HEK293 (cell line): ENCODE data around the gene MACROD1.

ENCODE experiments used
- CTCF ChIA-PET: fragments of 350-600 bp; formaldehyde crosslinking; extraction: SDS; loops from one replicate; lab custom pipeline; 2021; ENCODE audit warnings: antibody characterized with exemption; lab: Yijun Ruan, JAX
- POLR2A ChIA-PET: fragments of 300-600 bp; formaldehyde crosslinking; extraction: SDS; loops from one replicate; lab custom pipeline; 2020; ENCODE audit warnings: antibody characterized with exemption, inconsistent platforms; lab: Yijun Ruan, JAX
- H3K27ac ChIP-seq: fragments of 200-500 bp; sonication (Bioruptor generic); 2 replicates; pipeline ENCODE4 v1.5.1; 2014; ENCODE audit warnings: low read depth, low read length, control low read depth, inconsistent platforms; ENCODE audit errors: extremely low read depth
- H3K36me3 ChIP-seq, 2 experiments: fragments of 200-500 bp in 1 of 2; sonication (Bioruptor generic) in 1 of 2; 1 replicate in 1 of 2; 2 replicates in 1 of 2; pipeline ENCODE4 v1.5.1; 2014 to 2017; ENCODE audit warnings: inconsistent platforms in 2 of 2, low read length in 2 of 2; ENCODE audit not compliant: control insufficient read depth in 2 of 2, insufficient read depth in 1 of 2
- H3K4me1 ChIP-seq: fragments of 200-500 bp; sonication (Bioruptor generic); 2 replicates; pipeline ENCODE4 v1.5.1; 2014; ENCODE audit warnings: mild to moderate bottlenecking, low read length, inconsistent platforms; ENCODE audit not compliant: control insufficient read depth, insufficient read depth
- H3K4me3 ChIP-seq: 2 replicates; pipeline ENCODE4 v1.5.1; 2011; ENCODE audit warnings: low read depth, mild to moderate bottlenecking, control low read depth, low read length, moderate library complexity
- H3K9me3 ChIP-seq: fragments of 200-500 bp; sonication (Bioruptor generic); 2 replicates; pipeline ENCODE4 v1.5.1; 2014; ENCODE audit warnings: low read depth, low read length, inconsistent platforms; ENCODE audit not compliant: control insufficient read depth, insufficient read depth
- GFI1B ChIP-seq: fragments of 450-650 bp; formaldehyde crosslinking; IDR thresholded peaks from 2 replicates; pipeline ENCODE4 v1.5.1; 2016; ENCODE audit warnings: missing biosample characterization, missing genetic modification characterization
- KLF10 ChIP-seq: fragments of 450-650 bp; IDR thresholded peaks from 2 replicates; pipeline ENCODE4 v1.5.1; 2018; ENCODE audit warnings: missing biosample characterization, mild to moderate bottlenecking, missing genetic modification characterization
- KLF17 ChIP-seq: fragments of 450-650 bp; formaldehyde crosslinking; IDR thresholded peaks from 2 replicates; pipeline ENCODE4 v1.5.1; 2016; ENCODE audit warnings: missing biosample characterization, missing genetic modification characterization
- OSR2 ChIP-seq: fragments of 450-650 bp; formaldehyde crosslinking; IDR thresholded peaks from 2 replicates; pipeline ENCODE4 v1.5.1; 2016; ENCODE audit warnings: missing biosample characterization, missing genetic modification characterization
- PRDM1 ChIP-seq: fragments of 450-650 bp; formaldehyde crosslinking; IDR thresholded peaks from 2 replicates; pipeline ENCODE4; 2016; ENCODE audit warnings: missing biosample characterization, missing genetic modification characterization
- TCF7L2 ChIP-seq: IDR thresholded peaks from 2 replicates; pipeline ENCODE4 v1.6.1; 2011; ENCODE audit warnings: low read depth, mild to moderate bottlenecking, inconsistent platforms, low read length, moderate library complexity, borderline replicate concordance
- TSHZ1 ChIP-seq: fragments of 450-650 bp; formaldehyde crosslinking; IDR thresholded peaks from 2 replicates; pipeline ENCODE4 v1.5.1; 2016; ENCODE audit warnings: missing biosample characterization, missing genetic modification characterization, borderline replicate concordance
- ZNF157 ChIP-seq: fragments of 450-650 bp; formaldehyde crosslinking; IDR thresholded peaks from 2 replicates; pipeline ENCODE4 v1.5.1; 2016; ENCODE audit warnings: missing biosample characterization, missing genetic modification characterization
- ZNF426 ChIP-seq: fragments of 450-650 bp; formaldehyde crosslinking; IDR thresholded peaks from 2 replicates; pipeline ENCODE4 v1.5.1; 2017; ENCODE audit warnings: missing biosample characterization, missing genetic modification characterization, mild to moderate bottlenecking, inconsistent platforms, moderate library complexity
- ZNF48 ChIP-seq: fragments of 450-650 bp; formaldehyde crosslinking; IDR thresholded peaks from 2 replicates; pipeline ENCODE4 v1.5.1; 2016; ENCODE audit warnings: missing biosample characterization, missing genetic modification characterization
- ZNF518A ChIP-seq: fragments of 450-650 bp; formaldehyde crosslinking; conservative IDR thresholded peaks from 2 replicates; pipeline ENCODE4 v1.5.1; 2016; ENCODE audit warnings: low read depth, missing biosample characterization, missing genetic modification characterization
- ZNF544 ChIP-seq: fragments of 450-650 bp; formaldehyde crosslinking; IDR thresholded peaks from 2 replicates; pipeline ENCODE4 v1.5.0; 2017; ENCODE audit warnings: missing biosample characterization, missing genetic modification characterization
- ZNF561 ChIP-seq: fragments of 450-650 bp; IDR thresholded peaks from 2 replicates; pipeline ENCODE4 v1.5.1; 2018; ENCODE audit warnings: missing biosample characterization, missing genetic modification characterization, borderline replicate concordance
- ZSCAN5A ChIP-seq: fragments of 450-650 bp; formaldehyde crosslinking; IDR thresholded peaks from 2 replicates; pipeline ENCODE4 v1.5.1; 2016; ENCODE audit warnings: missing biosample characterization, missing genetic modification characterization

MACROD1 gene

GRCh38 chr11:64141081-64141783 is 24.7 kb downstream of the MACROD1 start (continued):
- TF ChIP-seq KLF17 (tag by site-specific recombination) (no peak), ZNF157 (tag by site-specific recombination) (no peak), TSHZ1 (tag by site-specific recombination) (no peak), ZNF561 (tag by site-specific recombination) (no peak), PRDM1 (no peak), OSR2 (tag by site-specific recombination) (no peak)

- TF ChIP-seq TCF7L2 (no peak), GFI1B (tag by site-specific recombination) (no peak), ZNF518A (tag by site-specific recombination) (no peak), ZNF48 (tag by site-specific recombination) (no peak), ZNF544 (no peak), ZSCAN5A (tag by site-specific recombination) (no peak), KLF10 (tag by site-specific recombination) (no peak), ZNF426 (no peak)
- CTCF ChIA-PET: interaction anchor here (0.5 to 1.7 kb wide), 2 partner anchors 13 to 395 kb away, joined by 3 to 4 read pairs; no protein-coding TSS in a partner anchor
- no peak overlapping the region for H3K27ac ChIP-seq
- H3K4me3 ChIP-seq: no peak overlapping the region
- H3K9me3 ChIP-seq: no peaks in the 10 kb centered on the region
- no peaks in the 10 kb centered on the region for H3K4me1 ChIP-seq
- H3K36me3 ChIP-seq: no peaks in the 10 kb centered on the region
- POLR2A ChIA-PET: no interaction called here
Observed at GRCh38 chr11:64140082-64140481, 25.8 kb downstream of the MACROD1 start.
